HG03469 (cell line): ENCODE measurements around the gene VAV2.
"Not testable (repeated sequence)": the region's sequence is repeated elsewhere in the genome, so short reads cannot be mapped to it uniquely, and the experiment has no call there.

ENCODE experiments used
- ATAC-seq: cut with Tn5 transposase; IDR thresholded peaks from one replicate; pipeline ENCODE4 v1.9.1; 2021; ENCODE audit warnings: mild to moderate bottlenecking, moderate library complexity, moderate number of reproducible peaks; ENCODE audit not compliant: unreplicated experiment

Gene VAV2

DNA sequence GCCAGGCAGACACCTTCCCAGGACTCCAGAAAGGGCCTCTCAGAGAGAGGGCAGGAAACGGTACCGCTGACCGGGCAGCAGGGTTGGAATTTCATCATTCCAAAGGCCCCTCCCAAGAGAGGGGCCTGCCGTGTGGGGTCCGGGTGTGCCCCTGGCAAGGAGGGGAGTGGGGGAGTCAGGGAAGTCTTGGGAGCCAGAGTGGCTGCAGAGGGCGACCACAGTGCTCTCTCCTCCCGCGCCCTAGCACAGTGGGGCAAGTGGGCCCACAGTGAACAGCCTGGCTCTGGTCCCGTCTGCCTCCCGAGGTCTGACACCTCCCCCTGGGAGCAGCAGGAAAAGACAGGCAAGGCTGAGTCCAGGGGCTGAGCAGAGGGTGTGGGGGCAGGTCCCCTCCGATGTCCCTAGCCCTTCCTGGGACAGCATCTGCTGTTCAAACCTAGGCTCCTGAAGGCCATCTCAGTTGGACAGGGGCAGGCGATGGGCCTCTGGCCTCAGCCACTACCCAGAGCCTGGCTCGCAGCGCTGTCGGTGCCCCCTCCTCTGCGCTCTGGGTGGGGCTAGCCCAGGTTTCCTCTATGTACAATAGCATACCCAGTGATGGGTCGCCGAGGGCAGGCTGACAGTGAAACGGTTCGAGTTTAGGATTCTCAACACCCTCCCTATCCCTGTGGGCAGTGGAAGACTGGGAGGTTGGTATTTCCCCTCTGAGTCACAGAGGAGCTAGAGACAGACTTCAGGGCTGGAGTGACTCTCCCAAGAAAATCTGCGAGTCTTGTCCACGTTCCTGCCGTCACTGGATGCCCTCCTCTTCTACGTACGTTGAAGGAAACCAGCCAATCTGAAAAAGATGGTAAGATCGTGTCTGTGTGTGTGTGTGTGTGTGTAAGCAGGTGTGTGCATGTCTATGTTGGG, 228.6 kb downstream of the VAV2 start:
- ATAC-seq, result no peak

- no peak for ATAC-seq
Observed at GRCh38 chr9:133762488-133763271, 229.4 kb downstream of the VAV2 start.

- no peak for ATAC-seq
Observed at GRCh38 chr9:133761641-133762248, 230.4 kb downstream of the VAV2 start.

- ATAC-seq, result no peak
Observed at GRCh38 chr9:133760713-133761290, 231.3 kb downstream of the VAV2 start.

- ATAC-seq, result no peak
Observed at GRCh38 chr9:133759946-133760345, 232.2 kb downstream of the VAV2 start.

DNA sequence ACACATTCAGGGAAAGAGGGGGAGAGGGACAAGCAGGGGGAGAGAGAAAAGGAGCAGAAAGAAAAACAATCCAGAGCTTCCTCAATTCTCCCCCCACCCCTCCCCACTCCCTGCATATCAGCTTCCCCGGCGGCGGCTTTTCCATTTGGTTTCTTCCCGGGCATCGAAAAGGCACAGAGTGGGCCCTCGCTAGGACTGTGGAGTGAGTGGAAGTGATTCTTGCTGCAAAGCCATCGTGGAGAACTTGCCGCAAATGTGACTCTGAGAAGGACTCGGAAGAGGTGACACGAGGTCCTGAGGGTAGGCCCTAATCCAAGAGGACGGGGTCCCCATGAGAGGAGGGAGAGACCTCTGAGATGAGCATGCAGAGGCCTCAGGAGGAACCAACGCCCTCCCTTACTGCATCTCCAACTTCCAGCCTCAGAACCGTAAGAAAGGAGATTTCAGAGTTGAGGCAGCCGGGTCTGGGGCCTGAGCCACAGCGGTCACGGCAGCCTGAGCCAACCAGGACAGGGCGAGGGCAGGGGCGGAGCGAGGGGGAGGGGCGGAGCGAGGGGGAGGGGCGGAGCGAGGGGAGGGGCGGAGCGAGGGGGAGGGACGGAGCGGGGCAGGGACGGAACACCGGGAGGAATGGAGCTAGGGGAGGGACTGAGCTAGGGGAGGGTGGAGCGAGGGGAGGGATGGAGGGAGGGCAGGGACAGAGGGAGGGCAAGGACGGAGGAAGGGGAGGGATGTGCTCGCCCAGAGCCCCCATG, 232.8 kb downstream of the VAV2 start:
- ATAC-seq, result no peak

- ATAC-seq, result no peak
Observed at GRCh38 chr9:133758228-133758627, 233.9 kb downstream of the VAV2 start.

DNA sequence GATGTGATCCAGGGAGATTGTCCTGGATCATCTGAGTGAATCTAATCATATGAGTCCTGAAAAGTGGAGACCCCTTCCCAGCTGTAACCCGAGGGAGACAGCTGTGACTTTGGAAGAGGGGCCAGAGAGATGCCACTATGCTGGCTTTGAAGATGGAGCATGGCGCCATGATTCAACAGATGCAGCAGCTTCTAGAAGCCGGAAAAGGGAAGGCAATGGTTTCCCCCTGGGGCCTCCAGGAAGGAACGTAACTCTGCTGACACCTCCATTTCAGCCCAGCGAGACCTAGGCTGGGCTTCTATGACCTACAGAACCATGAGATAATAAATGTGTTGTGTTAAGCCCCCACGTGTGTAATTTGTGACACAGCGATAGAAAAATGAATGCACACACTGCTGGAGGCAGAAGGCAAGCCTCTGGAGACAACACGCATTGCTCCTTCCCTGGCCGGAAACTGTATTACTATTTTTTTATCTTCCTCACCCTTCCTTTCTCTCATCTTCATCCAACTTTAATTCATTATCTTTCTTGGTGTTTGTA, 237.4 kb downstream of the VAV2 start:
- no peak for ATAC-seq

DNA sequence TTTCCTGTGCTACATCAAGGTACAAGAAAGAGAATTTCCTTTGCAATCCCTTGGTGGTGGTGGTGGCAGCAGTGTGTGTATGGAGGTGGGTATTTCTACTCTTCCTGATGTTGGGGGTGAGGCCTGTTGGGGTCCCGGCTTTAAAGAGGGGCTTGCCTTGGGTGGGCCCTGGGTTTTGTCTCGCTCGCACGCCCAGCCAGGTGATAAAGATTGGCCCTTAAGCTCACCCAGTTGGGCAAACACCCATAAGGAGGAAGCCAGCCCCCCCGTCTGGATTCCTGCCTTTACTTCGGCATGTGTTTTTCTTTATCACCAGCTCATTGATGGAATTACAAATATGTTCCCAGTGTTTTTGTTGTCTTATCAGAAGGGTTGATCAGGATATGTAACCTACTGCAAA, 237.9 kb downstream of the VAV2 start:
- ATAC-seq, result no peak

GRCh38 chr9:133752739-133753446, 239.2 kb downstream of the VAV2 start:
- ATAC-seq, result no peak

- no peak for ATAC-seq
Observed at GRCh38 chr9:133750982-133751649, 241.0 kb downstream of the VAV2 start.

GRCh38 chr9:133747309-133747708, 244.8 kb downstream of the VAV2 start:
- no peak for ATAC-seq

- not testable (repeated sequence) for ATAC-seq
Observed at GRCh38 chr9:133744528-133744927, 247.6 kb downstream of the VAV2 start.

- no peak for ATAC-seq
Observed at GRCh38 chr9:133742849-133743444, 249.2 kb downstream of the VAV2 start.

- ATAC-seq, result no peak
Observed at GRCh38 chr9:133742251-133742650, 249.9 kb downstream of the VAV2 start.

- no peak for ATAC-seq
Observed at GRCh38 chr9:133741716-133742115, 250.4 kb downstream of the VAV2 start.

- ATAC-seq, result no peak
Observed at GRCh38 chr9:133740911-133741310, 251.2 kb downstream of the VAV2 start.

DNA sequence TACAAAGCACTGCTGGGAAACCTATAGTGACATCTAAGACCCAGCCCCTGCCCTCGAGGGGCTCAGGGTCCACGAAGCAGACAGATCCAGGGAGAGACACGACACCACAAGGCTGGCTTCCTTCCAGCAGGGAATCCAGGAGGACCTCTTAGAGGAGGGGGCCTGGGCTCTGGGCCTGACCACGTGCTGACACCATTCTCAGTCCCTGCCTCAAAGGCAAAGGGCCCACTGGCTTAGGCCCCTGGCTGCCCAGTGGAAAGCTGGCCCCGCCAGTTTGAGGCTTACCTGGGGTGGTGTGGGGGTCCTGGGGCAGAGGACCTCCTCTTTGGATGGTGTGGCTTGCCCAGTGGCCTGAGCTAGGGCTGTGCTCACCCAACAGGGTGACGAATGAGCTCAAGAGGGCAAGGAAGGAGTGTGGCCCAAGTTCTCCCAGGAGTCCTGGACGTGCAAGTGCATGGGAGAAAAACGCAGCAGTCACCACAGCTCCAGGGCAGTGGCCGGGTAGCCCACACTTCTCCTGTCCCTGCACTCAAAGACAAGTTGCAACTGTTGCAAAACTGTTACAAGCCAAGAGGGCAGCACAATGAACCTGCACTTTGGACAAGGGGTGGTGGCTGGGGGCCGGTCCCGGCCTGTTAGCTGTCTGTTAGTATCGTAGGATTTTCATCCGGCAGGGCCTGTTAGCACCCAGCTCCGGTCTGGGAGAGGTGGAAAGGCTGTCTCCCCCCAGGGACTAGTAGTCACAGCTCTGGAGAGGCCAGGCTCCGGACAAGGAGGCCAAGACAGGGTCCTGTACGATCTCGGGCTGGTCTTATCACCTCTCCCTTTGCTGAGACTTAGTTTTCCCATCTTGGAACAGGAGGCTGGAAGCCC, 252.5 kb downstream of the VAV2 start:
- no peak for ATAC-seq
